GM21360 (cell line): ENCODE data around the gene TAAR9.

Experiments used
- ATAC-seq: cut with Tn5 transposase; IDR thresholded peaks from one replicate; pipeline ENCODE4 v1.9.1; 2021; ENCODE audit warnings: mild to moderate bottlenecking, moderate library complexity; ENCODE audit not compliant: unreplicated experiment

The TAAR9 gene, protein sequence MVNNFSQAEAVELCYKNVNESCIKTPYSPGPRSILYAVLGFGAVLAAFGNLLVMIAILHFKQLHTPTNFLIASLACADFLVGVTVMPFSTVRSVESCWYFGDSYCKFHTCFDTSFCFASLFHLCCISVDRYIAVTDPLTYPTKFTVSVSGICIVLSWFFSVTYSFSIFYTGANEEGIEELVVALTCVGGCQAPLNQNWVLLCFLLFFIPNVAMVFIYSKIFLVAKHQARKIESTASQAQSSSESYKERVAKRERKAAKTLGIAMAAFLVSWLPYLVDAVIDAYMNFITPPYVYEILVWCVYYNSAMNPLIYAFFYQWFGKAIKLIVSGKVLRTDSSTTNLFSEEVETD

DNA sequence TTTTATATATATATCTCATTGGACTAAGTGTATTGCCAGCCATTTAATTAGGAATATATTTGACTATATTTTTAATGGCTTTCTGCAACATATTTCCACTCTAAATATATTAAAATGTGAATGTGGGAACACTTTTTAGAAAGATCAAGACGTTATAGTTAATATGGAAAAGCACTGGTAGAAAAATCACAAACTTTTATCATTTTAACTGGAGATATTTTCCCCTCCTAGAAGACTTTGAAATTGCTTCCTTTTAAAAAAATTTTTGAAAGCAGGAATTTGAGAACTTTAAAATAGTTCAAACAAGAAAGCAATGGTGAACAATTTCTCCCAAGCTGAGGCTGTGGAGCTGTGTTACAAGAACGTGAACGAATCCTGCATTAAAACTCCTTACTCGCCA is at the start of gene TAAR9:
TAAR9 (plus strand) TSS at position 301 of the 400 bp plus-strand sequence; CDS start at position 314, 13 bp downstream.
- ATAC-seq: no peak

DNA sequence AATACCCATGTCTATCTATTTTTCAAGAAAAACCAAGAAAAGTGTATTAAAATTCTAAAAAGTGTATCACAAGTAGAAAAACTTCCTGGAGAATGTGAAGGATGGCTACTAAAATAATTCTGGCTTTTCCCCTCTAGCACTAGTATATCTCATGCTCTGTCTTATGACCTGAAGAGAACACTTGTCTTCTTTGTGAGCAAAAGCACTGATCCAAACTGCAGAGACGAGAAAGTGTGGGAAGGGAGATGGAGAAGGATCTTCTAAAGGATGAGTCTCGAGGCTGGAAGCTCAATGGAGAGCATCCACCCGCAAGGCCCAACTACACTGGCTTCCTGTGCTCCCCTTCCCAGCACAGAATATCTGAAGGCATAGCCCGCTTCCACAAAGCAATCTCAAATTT is 48.7 kb upstream of the TAAR9 start:
- ATAC-seq: no peak

DNA sequence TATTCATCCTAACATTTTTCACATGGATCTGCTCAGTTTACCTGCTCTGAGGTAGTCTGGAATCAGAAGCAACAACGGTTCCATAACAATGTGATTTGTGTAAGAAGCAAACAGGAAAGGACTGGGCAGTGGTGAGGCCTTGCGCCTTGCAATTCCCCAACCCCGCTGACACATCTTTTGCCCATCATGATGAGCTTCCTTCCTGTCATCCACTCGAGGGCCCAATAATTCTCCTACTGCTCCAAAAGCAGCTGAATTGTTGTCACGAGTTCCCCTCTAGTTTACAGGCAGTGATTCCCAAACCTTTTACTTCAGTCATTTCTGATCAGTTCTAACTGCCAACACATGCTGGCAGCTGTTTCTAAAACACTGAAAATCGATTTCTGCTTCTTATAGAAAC is 48.1 kb upstream of the TAAR9 start:
- ATAC-seq: peak; percentile 18

DNA sequence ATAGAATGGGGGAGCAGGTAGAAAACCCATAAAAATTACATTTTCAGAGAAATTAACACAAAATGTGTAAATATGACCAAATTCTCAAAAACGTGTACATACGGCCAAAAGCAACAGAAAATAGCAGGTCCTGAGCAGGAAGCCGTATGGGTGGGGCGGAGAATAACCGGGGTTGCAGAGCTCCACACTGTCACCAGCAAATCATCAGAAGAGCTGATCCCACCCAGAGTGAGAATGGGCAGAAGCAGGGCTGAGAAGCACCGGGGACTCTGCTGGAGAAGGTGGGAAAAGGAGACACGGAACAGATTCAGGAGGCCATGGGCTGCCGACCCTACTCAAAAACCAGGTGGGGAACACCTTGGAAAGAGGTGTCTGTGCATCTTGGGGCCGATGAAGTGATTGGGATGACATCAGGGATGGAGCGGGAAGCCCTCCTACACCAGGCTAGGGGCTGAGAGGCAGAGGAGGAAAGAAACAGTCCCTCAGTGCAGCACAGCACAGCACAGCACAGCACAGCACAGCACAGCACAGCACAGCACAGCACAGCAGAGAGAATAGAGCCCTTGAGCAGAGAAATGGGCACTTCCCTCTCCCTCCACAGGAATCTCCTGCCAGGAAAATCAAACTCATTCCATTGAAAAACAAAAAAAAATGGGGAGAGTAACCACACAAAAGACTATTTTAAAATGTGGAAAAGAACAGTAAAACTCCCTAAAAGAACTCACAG is 47.4 kb upstream of the TAAR9 start:
- ATAC-seq: peak; percentile 47

DNA sequence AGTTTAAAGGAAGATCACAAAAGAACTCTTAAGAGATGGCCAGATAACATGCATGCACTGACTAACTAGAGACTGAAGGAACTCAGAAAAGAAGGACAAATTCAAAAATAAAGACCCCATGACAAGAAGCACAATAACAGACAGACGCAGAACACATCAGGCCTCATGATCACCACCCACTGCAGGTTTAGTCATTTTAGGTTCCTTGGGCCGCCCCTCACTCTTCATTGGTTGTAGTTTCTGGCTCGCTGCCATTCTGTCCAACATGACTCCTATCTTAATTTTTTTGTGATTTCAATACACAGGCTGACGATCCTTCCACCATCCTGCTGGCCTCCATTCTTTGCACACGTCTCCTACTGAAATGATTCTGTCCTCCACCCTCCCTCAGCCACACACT is 46.8 kb upstream of the TAAR9 start:
- ATAC-seq: no peak

DNA sequence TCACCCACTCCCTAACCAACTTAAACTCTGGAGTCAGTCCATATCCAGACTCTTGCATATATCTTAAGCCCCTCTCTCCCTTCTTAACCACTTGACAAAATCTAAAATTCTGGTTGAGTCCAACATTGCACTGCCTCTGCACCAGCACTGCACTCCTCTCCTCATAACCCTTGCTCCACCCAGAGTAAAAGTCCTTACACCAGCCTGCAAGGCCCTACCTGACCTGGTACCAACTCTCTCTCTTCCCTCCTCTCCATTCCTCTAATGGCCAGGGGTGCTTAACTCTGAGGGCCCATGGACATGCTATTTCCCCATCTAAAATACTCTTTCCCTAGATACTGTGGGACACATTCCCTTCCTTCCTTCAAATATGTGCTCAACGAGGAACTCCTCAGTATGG is 46.2 kb upstream of the TAAR9 start:
- no peak for ATAC-seq

DNA sequence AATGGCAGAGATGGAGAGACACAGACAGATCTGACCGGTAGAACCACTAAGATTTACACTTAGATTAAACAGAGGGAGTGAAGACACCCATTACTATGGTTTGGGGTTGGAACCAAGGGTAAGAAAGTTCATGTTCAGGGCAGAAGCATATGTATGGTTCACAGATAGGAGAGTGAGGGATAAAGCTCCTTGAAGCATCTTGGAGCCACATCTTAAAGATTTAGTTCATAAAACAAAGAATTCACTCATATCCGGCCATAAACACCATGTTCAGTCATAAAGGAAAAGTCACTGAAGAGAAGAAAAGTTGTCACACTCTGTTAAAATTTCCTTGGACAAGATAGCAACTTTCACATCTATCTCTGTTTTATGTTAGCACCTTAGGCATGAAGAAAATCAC is 43.1 kb upstream of the TAAR9 start:
- ATAC-seq: no peak

DNA sequence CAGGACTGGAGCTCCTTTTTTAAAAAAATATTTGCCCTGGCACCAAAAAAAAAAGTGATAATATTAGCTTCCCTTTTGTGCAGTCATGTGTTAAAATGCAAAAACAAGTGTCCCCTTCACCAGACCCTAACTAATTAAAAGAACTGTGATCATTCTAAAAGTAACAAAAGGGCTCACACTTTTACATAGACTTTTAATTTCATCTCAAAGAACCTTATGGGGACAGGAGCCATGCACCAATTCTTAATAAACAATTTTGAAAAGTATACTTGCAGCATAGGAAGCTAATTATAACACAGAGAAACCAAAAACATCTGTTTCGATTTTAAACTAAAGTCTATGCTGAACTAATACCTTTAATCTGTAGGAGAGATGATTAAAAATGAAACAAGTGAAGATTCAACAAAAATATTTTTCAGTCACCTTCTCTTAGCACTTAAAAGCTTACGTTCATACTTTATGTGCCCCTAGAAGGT is 42.4 kb upstream of the TAAR9 start:
- ATAC-seq: peak; percentile 45

DNA sequence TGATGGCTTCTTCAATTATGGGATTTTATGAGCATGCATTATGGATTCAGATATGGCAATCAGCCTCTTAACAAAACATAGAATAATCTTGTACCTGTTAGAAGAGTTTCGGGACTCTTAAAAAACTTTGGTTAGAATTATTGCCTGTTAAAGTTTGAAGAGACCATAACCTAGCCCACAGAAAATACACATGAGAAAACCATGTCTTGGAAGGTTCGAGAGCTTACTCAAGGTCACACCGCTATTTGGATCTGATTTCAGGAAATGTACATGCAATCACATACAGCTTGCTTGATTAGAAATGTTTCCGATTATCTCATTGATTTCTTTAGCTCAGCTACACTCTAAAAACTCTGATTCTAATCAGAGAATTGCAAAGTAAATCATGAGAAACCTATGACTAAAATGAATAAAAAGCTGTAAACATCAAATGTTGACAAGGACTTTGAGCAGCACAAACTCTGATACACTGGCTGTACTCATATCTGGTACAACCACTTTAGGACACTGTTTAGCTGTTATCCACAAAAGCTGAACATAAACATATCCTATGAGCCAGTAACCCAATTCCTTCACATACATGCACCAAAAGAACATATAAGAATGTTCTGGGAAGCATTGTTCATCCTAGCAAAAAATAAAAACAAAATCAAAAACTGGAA is 41.4 kb upstream of the TAAR9 start:
- no peak for ATAC-seq

DNA sequence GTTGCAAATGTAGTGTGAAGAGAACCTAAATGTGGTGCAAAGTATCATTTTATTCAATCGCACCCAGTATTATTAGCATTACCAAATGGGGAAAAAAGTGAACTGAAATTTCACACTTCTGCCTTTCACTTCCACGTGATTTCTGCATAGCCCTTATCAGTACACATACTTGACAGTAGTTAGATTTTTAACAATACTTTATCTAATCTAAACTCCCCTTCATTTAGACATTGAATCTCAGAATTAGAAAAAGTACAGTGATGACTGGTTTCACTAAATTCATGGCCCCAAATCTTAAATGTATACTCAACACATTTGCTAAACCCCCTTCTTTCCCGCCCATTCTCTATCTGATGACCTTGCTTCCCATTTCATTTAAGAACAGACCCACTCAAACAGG is 39.4 kb upstream of the TAAR9 start:
- peak; percentile 50 for ATAC-seq

DNA sequence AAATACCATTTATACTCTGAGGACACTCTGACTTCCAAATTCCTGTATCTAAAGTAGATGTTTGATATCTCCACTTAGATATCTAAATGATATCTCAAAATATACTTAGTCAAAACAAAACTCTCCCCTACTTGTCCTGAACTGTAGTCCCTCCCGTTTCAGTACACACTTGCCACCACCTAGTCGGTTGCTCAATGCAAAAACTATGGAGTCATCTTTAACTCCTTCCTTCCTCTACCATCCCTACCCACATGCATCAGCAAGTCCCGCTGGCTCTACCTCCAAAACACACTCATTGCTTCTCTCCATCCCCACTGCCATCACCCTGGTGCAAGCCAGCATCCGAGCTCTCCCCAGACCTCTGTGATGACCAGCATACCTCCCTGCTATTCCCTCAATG is 38.3 kb upstream of the TAAR9 start:
- no peak for ATAC-seq

DNA sequence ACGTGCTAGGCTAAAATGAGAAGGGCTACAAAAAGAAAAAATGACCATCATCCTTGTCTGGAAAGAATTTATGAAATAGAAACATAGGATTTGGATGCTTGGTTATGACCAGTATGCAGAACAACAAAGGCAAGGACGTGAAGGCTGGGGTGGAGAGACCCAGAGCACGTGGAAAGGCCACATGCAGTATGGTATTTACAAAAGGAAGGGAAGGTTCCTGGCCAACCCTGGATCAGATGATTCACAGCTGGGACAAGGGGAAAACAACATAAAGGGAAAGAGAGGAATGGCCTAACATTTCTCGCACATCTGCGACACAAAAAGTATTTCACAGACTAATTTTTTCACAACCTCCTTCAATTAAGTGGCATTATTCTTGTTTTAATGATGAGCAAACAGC is 33.3 kb upstream of the TAAR9 start:
- no peak for ATAC-seq

DNA sequence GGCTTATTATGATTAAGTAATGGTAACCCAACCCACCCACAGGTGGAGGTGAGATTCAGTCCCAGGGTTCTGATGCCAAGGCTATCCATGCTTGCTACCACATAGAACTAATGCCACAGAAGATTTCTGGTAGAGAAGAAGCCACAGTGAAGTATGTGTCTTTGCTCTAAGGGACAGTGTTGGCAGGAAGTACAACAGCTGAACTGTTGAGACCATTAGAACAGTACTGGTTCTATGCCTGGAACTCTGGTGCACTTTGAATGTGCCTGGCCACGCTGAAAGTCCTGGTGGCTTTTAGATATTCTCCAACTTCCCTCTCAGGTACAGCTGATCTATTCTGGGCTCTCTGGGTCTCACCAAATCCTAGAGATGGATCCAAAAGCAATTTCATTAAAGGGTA is 32.9 kb upstream of the TAAR9 start:
- no peak for ATAC-seq

DNA sequence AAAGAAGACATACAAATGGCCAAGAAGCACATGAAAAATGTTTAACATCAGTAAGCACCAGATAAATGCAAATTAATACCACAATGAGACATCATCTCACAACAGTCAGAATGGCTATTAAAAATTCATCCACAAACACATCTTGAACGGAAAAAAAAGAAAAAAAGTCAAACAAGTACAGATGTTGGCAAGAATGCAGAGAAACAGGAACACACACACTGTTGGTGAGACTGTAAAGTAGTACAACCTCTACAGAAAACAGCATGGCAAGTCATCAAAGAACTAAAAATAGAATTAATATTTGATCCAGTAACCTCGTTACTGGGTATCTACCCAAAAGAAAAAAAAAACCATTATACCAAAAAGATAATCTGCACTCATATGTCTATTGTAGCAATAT is 31.6 kb upstream of the TAAR9 start:
- ATAC-seq: no peak

DNA sequence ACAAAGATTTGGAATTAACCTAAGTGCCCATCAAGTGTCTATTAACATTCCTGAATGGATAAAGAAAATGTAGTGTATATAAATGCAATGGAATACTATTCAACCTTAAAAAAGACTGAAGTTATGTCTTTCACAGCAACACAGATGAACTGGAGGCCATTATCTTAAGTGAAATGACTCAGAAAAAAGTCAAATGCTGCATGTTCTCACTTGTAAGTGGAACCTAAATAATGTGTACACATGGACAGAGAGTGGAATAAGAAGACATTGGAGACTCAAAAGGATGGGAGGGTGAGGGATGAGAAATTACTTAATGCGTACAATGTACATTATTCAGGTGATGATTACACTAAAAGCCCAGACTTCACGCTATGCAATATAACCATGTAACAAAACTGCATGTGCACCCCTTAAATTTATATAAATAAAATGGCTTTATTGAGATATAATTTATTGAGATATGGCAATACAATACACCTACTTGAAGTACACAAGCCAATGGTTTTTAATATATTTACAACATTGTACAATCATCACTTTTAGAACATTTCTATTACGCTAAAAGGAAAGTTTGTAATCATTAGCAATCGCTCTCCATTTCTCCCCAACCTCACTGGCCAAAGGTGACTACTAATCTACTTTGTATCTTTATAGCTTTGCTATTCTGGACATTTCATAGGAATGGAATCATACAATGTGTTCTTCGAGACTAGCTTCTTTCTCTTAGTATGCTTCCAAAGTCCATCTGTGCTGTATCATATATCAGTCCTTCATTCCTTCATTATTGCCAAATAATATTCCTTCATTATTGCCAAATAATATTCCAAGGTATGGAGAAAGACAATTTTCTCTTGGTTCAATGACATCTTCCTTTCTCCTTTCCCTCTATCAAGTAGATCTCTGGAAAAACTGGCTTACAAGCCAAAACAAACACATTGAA is 30.9 kb upstream of the TAAR9 start:
- no peak for ATAC-seq

DNA sequence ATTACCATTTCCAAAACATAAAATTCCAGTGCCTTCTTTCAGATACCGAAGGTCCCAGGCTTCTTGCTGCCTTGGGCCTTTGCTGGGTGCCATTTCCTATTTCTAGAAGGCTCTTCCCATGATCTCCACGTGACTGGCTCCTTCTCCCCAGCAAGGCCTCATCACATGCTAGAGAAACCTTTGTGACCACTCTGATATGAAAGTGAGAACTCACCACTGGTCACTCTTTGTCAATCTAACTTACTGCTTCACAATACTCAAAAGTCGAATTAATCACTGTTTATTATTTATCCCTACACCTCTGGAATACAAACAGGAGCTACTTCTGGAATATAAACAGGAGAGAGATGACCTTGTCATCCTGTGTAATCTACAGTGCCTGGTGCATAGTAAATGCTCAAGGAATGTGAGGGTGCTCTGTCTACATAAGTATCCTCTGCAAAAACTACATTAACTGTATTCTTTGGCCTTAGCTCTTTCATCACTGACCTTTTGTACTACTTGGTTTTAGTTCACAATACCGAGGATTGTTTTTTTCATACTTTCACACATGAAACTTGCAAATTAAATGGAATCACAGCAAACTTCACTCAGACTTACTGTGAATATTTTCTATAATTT is 26.8 kb upstream of the TAAR9 start:
- ATAC-seq: no peak

DNA sequence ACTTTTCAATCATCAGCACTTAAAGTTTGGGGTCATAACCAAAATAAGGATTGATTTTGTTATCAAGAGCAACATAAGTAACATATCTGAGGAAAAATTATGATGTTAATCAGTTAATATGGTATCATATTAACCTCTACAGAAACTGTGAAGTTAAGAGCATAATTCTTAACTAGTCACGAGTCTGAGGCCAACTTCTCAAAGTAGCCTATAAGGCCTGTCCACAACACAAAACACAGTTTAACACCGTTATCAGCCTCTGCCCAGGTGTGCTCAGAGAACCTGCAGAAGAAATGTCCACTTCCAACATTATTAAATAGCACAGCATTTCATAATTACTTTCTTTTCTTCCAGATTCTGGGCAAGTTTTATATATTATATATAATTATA is 26.3 kb upstream of the TAAR9 start:
- ATAC-seq: no peak

DNA sequence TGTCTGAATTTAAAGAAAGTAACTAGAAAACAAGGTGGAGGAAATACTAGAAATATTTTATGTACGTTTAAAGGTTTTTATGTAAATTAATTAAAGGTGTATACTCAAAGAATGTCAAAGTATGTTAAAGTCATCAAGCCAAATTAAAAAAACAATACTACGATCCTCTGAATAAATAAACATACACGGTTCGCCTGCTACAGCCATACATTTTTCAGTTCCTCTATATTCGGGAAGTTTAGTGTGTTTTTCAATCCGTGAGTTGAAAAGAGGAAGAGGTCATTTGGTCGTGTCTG is 25.8 kb upstream of the TAAR9 start:
- ATAC-seq: no peak

DNA sequence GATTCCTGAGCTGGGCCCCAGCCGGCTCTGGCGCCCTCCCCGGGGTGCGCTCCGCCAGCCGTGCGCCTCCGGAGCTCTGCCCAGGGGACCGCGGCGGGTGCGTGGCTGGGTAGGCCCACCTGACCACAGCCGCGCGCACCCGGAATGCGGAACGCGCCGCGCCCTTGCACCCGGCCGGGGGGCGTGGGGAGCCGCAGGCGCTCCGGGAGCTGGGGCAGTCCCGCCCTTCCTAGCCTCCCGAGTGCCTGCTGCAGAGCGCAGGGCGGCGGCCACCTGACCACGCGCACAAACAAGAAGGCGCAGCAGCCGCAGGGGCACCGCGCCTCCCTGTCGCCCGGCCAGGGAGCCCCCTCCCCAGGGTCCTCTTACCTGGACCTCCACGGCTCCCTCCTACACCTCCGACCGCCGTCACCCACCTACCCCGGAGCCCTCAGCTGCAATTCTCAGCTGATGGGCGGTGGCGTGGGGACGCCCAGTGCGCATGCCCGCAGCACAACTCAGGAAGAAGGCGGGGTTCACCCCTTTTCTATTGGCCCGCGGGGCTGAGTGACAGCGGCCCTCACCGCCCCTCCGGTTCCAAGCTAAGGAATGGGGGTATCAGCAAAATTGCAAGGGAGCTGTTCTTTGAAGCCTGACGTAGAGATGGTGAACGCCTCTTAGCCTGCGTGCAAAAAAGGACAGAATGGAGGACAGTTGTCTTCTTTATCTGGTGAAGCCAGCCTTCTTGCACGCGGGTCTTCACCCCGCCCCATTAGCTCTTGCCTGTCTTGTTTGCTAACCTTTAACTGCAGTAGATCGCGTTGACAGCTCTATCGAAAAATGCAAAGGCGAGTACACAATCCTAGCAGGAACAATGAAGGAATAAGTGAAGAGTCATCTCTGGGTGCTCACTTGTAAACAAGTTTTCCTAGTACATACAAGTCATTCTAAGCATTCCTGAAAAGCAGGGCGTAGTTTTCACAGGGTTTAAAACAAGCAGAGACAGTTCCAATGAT is 25.1 kb upstream of the TAAR9 start, which contains the start of gene STX7:
STX7 (minus strand) TSS at position 479 of the 995 bp plus-strand sequence. CDS start 9,586 bp downstream, outside the sequence.
- peak; percentile 83 for ATAC-seq
